GM19099 (cell line): ENCODE measurements around the gene SCMH1.

ENCODE experiments used
- POLR2A ChIP-seq: IDR thresholded peaks from 3 replicates; pipeline ENCODE4 v1.6.1; 2011; ENCODE audit warnings: low read depth; ENCODE audit not compliant: insufficient read length; ENCODE audit errors: extremely low read depth

Gene SCMH1

GRCh38 chr1:41100170-41100569 lies 141.9 kb downstream of the SCMH1 start:
- TF ChIP-seq POLR2A, result no peak

GRCh38 chr1:41098730-41099460 lies 143.2 kb downstream of the SCMH1 start:
- no peak for TF ChIP-seq POLR2A

- no peak for TF ChIP-seq POLR2A
These were observed 145.0 kb downstream of the SCMH1 start for GRCh38 chr1:41097105-41097504.

- no peak for TF ChIP-seq POLR2A
These were observed 148.3 kb downstream of the SCMH1 start for GRCh38 chr1:41093826-41094225.

- TF ChIP-seq POLR2A, result no peak
These were observed 155.2 kb downstream of the SCMH1 start for GRCh38 chr1:41086921-41087320.

- no peak for TF ChIP-seq POLR2A
These were observed 163.5 kb downstream of the SCMH1 start for GRCh38 chr1:41078616-41079015.

GRCh38 chr1:41078193-41078592 lies 163.9 kb downstream of the SCMH1 start:
- no peak for TF ChIP-seq POLR2A

- TF ChIP-seq POLR2A, result no peak
These were observed 168.1 kb downstream of the SCMH1 start for GRCh38 chr1:41073971-41074370.

- TF ChIP-seq POLR2A, result no peak
These were observed 170.1 kb downstream of the SCMH1 start for GRCh38 chr1:41072051-41072450.

- no peak for TF ChIP-seq POLR2A
These were observed 185.2 kb downstream of the SCMH1 start for GRCh38 chr1:41056907-41057306.

- TF ChIP-seq POLR2A, result no peak
These were observed 188.8 kb downstream of the SCMH1 start for GRCh38 chr1:41053316-41053715.

- no peak for TF ChIP-seq POLR2A
These were observed 191.1 kb downstream of the SCMH1 start for GRCh38 chr1:41051022-41051421.

GRCh38 chr1:41048540-41048939 lies 193.6 kb downstream of the SCMH1 start:
- TF ChIP-seq POLR2A, result no peak

- TF ChIP-seq POLR2A, result no peak
These were observed 195.7 kb downstream of the SCMH1 start for GRCh38 chr1:41046347-41046775.

GRCh38 chr1:41045740-41046139 lies 196.4 kb downstream of the SCMH1 start:
- TF ChIP-seq POLR2A, result no peak

GRCh38 chr1:41044187-41044586 lies 197.9 kb downstream of the SCMH1 start:
- no peak for TF ChIP-seq POLR2A

GRCh38 chr1:41041614-41042270 lies 200.4 kb downstream of the SCMH1 start:
- no peak for TF ChIP-seq POLR2A

GRCh38 chr1:41038110-41038509 lies 204.0 kb downstream of the SCMH1 start:
- TF ChIP-seq POLR2A, result no peak
